Peyer's patch (tissue), 4 donors: Measurements from ENCODE around the gene ARFGAP1.

Experiments
- CTCF ChIP-seq, 6 experiments: fragments of 450-650 bp in 4 of 6; fragments of 200-600 bp in 2 of 6; sonication (generic) in 1 of 6; IDR thresholded peaks; one replicate each; pipeline ENCODE4 v1.5.1; 2017 to 2019; ENCODE audit warnings: antibody characterized with exemption in 6 of 6, mild to moderate bottlenecking in 3 of 6, moderate library complexity in 1 of 6
- POLR2A ChIP-seq, 2 donors: fragments of 450-650 bp; IDR thresholded peaks; one replicate each; pipeline ENCODE4 v1.5.1; 2017; ENCODE audit warnings: antibody characterized with exemption in 2 of 2, mild to moderate bottlenecking in 2 of 2, moderate library complexity in 2 of 2

- TF ChIP-seq CTCF (IDR thresholded peaks at IDR 0.05) = no peak
- TF ChIP-seq POLR2A (IDR thresholded peaks at IDR 0.05) = no peak
Observed at GRCh38 chr20:63312273-63312672, 39.7 kb downstream of the ARFGAP1 start.
